ENCODE data around the gene NPAS3. TPM values are rescaled to one million over a fixed set of nuclear protein-coding genes. Genes with fewer than 3 reads are reported as not detected.

The NPAS3 gene
- total and polyA plus RNA-seq, 8 donors: 0.09 to 0.79 (median 0.56) TPM

DNA sequence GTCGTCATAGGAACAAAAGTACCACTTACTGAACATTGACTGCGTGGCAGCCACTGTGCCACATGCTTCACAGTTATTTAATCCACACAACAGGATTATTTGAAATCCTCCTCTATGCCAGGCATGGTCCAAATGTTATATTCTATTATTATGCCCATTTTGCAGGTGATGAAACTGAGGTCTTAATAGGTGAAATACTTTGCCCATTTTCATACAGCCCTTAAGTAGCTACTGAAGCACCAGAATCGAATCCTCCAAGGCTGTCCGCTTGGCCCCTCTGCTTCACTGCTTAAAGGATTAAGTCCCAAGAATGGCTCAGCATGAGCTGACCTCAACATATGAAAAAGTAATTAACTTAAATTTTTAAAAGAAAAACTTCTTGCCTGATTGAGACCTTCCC, 799.4 kb downstream of the NPAS3 start:
- H3K36me3 ChIP-seq: no peaks in the 10 kb centered on the region
- H3K9me3 ChIP-seq: peaks cover 0 to 5% of the 10 kb centered on the region in 2 donors
- H3K4me3 ChIP-seq: no peak overlapping the region
- TF ChIP-seq, protein P1, sequence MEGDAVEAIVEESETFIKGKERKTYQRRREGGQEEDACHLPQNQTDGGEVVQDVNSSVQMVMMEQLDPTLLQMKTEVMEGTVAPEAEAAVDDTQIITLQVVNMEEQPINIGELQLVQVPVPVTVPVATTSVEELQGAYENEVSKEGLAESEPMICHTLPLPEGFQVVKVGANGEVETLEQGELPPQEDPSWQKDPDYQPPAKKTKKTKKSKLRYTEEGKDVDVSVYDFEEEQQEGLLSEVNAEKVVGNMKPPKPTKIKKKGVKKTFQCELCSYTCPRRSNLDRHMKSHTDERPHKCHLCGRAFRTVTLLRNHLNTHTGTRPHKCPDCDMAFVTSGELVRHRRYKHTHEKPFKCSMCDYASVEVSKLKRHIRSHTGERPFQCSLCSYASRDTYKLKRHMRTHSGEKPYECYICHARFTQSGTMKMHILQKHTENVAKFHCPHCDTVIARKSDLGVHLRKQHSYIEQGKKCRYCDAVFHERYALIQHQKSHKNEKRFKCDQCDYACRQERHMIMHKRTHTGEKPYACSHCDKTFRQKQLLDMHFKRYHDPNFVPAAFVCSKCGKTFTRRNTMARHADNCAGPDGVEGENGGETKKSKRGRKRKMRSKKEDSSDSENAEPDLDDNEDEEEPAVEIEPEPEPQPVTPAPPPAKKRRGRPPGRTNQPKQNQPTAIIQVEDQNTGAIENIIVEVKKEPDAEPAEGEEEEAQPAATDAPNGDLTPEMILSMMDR (IDR thresholded peaks at IDR 0.05): no peak
- H3K27ac ChIP-seq: no peak overlapping the region
- no peak for DNase-seq
- intact Hi-C loops (cut with DNase I): no loop called here
- H3K4me1 ChIP-seq: no peaks in the 10 kb centered on the region
- no peak for ATAC-seq
- no peaks in the 10 kb centered on the region for H3K27me3 ChIP-seq

DNA sequence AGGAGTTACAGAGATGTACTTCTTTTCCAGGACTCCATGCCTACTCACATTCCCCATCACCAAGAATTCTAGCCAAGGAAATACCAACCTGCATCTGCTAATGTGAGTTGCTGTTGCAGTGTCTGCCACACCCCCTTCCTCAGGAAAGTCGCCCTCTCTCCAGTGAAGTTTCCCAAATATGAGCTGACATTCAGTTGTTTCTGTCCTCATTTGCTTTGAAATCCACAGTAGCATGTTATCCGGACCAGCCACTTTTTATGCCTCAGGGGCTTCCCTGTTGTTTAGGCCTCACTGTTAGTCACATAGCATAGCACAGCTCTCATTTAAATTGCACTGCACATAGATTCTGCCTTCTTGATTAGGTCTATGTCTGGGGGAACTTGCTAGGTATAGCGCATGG, 799.8 kb downstream of the NPAS3 start:
- no peak for ATAC-seq
- intact Hi-C loops (cut with DNase I): no loop called here
- H3K9me3 ChIP-seq: peaks cover 0 to 9% of the 10 kb centered on the region in 2 donors

DNA sequence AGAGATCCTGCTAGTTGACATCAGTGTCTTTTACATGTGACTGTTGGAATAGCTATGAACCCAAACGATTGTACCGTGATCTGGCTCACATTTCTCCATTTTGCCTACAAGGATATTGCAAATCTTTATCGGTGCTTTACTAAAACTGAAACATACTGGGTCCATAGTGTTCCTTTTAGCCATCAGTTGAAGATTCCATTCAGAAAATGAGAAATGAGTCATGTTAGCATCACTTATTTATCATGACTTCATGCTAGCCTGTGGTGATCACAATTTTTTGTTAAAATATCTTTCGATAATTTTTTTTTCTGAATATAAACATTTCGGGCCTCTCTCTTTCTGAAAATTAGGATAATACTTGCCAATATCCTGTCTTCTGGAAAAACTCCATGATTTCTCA, 801.9 kb downstream of the NPAS3 start:
- ATAC-seq: no peak
- Histone ChIP-seq H3K27me3 (no peaks in the 10 kb centered on the region), H3K4me1 (no peaks in the 10 kb centered on the region), H3K27ac (no peak overlapping the region), H3K36me3 (no peaks in the 10 kb centered on the region), H3K9me3 (peaks cover 0 to 13% of the 10 kb centered on the region in 2 donors), H3K4me3 (no peak overlapping the region)
- intact Hi-C loops (cut with DNase I): no loop called here
- DNase-seq: no peak
- TF ChIP-seq, protein P1 (IDR thresholded peaks at IDR 0.05): no peak

More for the DNA sequence above, 799.8 kb downstream of the NPAS3 start:
- no peak overlapping the region for H3K4me3 ChIP-seq
- no peak for DNase-seq
- no peaks in the 10 kb centered on the region for H3K36me3 ChIP-seq
- no peak overlapping the region for H3K27ac ChIP-seq
- H3K4me1 ChIP-seq: no peaks in the 10 kb centered on the region
- H3K27me3 ChIP-seq: no peaks in the 10 kb centered on the region
- TF ChIP-seq, protein P1 (IDR thresholded peaks at IDR 0.05): no peak

DNA sequence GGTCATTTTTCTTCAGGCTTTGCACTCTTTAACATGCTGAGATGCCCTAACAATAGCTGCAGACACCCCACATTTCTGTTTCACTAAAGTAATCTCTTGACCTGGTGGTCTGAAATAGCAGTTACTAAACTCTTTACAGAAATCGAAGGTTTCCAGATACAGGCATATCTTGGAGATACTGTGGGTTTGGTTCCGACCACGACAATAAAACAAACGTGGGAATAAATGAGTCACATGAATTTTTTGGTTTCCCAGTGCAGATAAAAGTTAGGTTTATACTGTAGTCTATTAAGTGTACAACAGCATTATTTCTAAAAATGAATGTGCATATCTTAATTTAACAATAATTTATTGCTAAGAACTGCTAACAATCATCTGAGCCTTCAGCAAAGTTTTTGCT, 803.5 kb downstream of the NPAS3 start:
- no peaks in the 10 kb centered on the region for H3K4me1 ChIP-seq
- no peak overlapping the region for H3K27ac ChIP-seq
- H3K9me3 ChIP-seq: peaks cover 0 to 13% of the 10 kb centered on the region in 2 donors
- DNase-seq (no peak), ATAC-seq (no peak)
- no peak overlapping the region for H3K4me3 ChIP-seq
- TF ChIP-seq, protein P1 (IDR thresholded peaks at IDR 0.05): no peak
- H3K27me3 ChIP-seq: no peaks in the 10 kb centered on the region
- intact Hi-C loops (cut with DNase I): no loop called here
- no peaks in the 10 kb centered on the region for H3K36me3 ChIP-seq

DNA sequence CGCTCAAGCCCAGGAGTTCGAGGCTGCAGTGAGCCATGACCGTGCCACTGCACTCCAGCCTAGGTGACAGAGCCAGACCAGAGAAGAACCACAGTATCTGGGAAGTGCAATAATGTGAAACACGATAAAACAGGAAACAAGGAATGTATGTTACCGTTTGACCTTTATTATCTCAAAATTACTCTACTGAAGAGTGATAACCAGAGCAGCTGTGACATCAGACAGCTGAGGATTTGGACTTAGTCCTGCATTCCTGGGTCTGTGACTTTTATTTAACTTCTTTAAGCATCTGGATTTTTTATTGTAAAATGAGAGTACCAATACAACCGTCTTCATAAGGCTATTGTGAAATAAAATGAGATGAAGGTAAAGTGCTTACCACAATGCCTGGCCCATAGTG, 806.5 kb downstream of the NPAS3 start:
- Histone ChIP-seq H3K4me1 (no peaks in the 10 kb centered on the region), H3K36me3 (no peaks in the 10 kb centered on the region), H3K27ac (no peak overlapping the region), H3K4me3 (no peak overlapping the region), H3K27me3 (no peaks in the 10 kb centered on the region), H3K9me3 (peaks cover 0 to 16% of the 10 kb centered on the region in 2 donors)
- DNase-seq: no peak
- intact Hi-C loops (cut with DNase I): no loop called here
- TF ChIP-seq, protein P1 (IDR thresholded peaks at IDR 0.05): no peak
- ATAC-seq: no peak

Measured in left lung (tissue), 10 donors.